Breast epithelium (tissue), 4 donors: ENCODE results near the gene COLQ. TPM values are rescaled to one million over a fixed set of nuclear protein-coding genes. Genes with fewer than 3 reads are reported as not detected.

ENCODE experiments used
- DNase-seq, 2 donors: peaks; one replicate each; pipeline ENCODE4 v3.0.0-alpha.2; 2019; ENCODE audit warnings: low spot score in 2 of 2
- H3K27ac ChIP-seq, 2 donors: fragments of 200-600 bp; sonication (generic) in 1 of 2; one replicate each; pipeline ENCODE4 v1.5.1; 2016 to 2019; ENCODE audit warnings: mild to moderate bottlenecking in 1 of 2
- H3K27me3 ChIP-seq, 2 donors: fragments of 200-600 bp; sonication (generic) in 1 of 2; one replicate each; pipeline versions ENCODE4 v1.5.1 to v1.6.0; 2017 to 2019; ENCODE audit warnings: control low read depth in 1 of 2, mild to moderate bottlenecking in 1 of 2
- H3K36me3 ChIP-seq: fragments of 200-600 bp; one replicate; pipeline ENCODE4 v1.5.1; 2019
- H3K4me1 ChIP-seq, 2 donors: fragments of 200-600 bp; sonication (generic); one replicate each; pipeline ENCODE4 v1.5.1; 2016 to 2019; ENCODE audit warnings: control low read depth in 1 of 2
- H3K4me3 ChIP-seq, 3 donors: fragments of 200-600 bp; sonication (generic); 1 replicate in 2 of 3; 2 replicates in 1 of 3; pipeline ENCODE4 v1.5.1; 2016 to 2019; ENCODE audit warnings: mild to moderate bottlenecking in 3 of 3, moderate library complexity in 2 of 3
- H3K9me3 ChIP-seq, 2 donors: fragments of 200-600 bp; sonication (generic) in 1 of 2; one replicate each; pipeline ENCODE4 v1.5.1; 2016 to 2019; ENCODE audit warnings: control low read depth in 1 of 2
- CTCF ChIP-seq, 3 donors: fragments of 450-650 bp; IDR thresholded peaks; one replicate each; pipeline ENCODE4 v1.5.1; 2016 to 2017; ENCODE audit warnings: antibody characterized with exemption in 3 of 3, mild to moderate bottlenecking in 3 of 3, moderate library complexity in 3 of 3
- POLR2A ChIP-seq: fragments of 450-650 bp; IDR thresholded peaks from one replicate; pipeline ENCODE4 v1.6.1; 2016; ENCODE audit warnings: antibody characterized with exemption, mild to moderate bottlenecking, moderate library complexity
- POLR2AphosphoS5 ChIP-seq, 3 donors: sonication (generic); formaldehyde crosslinking; IDR thresholded peaks; one replicate each; pipeline ENCODE4 v1.6.1; 2017; ENCODE audit warnings: antibody characterized with exemption in 3 of 3
- intact Hi-C: fragments of 100-400 bp; cut with DNase I; formaldehyde crosslinking; loops from one replicate; pipeline ENCODE4 v1.15.1; 2023; ENCODE audit warnings: low total_unique reads
- total RNA-seq, 3 donors: library from RNA; depleted of rRNA; stranded (reverse); fragments of >200 nt; gene quantifications; one replicate each; pipeline ENCODE4 v1.1.0, GENCODE V29; 2016

The COLQ gene
- total RNA-seq, 3 donors from 2014 or later: 1.8 to 3.3 (median 1.9) TPM

GRCh38 chr3:15520185-15520584 is 1.3 kb downstream of the COLQ start:
- no peak for DNase-seq
- TF ChIP-seq POLR2A (no peak), CTCF (IDR thresholded peaks at IDR 0.05) (no peak), POLR2AphosphoS5 (IDR thresholded peaks at IDR 0.05) (no peak)
- H3K27ac ChIP-seq: no peak overlapping the region
- no peaks in the 10 kb centered on the region for H3K36me3 ChIP-seq
- no peaks in the 10 kb centered on the region for H3K9me3 ChIP-seq
- no peak overlapping the region for H3K4me3 ChIP-seq
- no peaks in the 10 kb centered on the region for H3K4me1 ChIP-seq
- intact Hi-C loops: no loop called here
- no peaks in the 10 kb centered on the region for H3K27me3 ChIP-seq

GRCh38 chr3:15519096-15519495 is 2.4 kb downstream of the COLQ start:
- Histone ChIP-seq H3K4me1 (no peaks in the 10 kb centered on the region), H3K27me3 (no peaks in the 10 kb centered on the region), H3K4me3 (no peak overlapping the region), H3K27ac (no peak overlapping the region), H3K9me3 (no peaks in the 10 kb centered on the region), H3K36me3 (no peaks in the 10 kb centered on the region)
- TF ChIP-seq POLR2A: no peak
- TF ChIP-seq CTCF (IDR thresholded peaks at IDR 0.05): no peak
- TF ChIP-seq POLR2AphosphoS5 (IDR thresholded peaks at IDR 0.05): no peak
- intact Hi-C loops: no loop called here
- no peak for DNase-seq

GRCh38 chr3:15514663-15515340 is 6.7 kb downstream of the COLQ start:
- Histone ChIP-seq H3K4me3 (no peak overlapping the region), H3K9me3 (no peaks in the 10 kb centered on the region), H3K27ac (no peak overlapping the region), H3K27me3 (no peaks in the 10 kb centered on the region), H3K4me1 (no peaks in the 10 kb centered on the region), H3K36me3 (no peaks in the 10 kb centered on the region)
- DNase-seq: no peak
- intact Hi-C loops: no loop called here
- no peak for TF ChIP-seq CTCF (IDR thresholded peaks at IDR 0.05)
- TF ChIP-seq POLR2AphosphoS5 (IDR thresholded peaks at IDR 0.05): no peak
- TF ChIP-seq POLR2A: no peak

GRCh38 chr3:15513810-15514662 is 7.5 kb downstream of the COLQ start:
- H3K9me3 ChIP-seq: no peaks in the 10 kb centered on the region
- no peak for TF ChIP-seq POLR2A
- TF ChIP-seq CTCF (IDR thresholded peaks at IDR 0.05): no peak
- no peak for TF ChIP-seq POLR2AphosphoS5 (IDR thresholded peaks at IDR 0.05)
- no peak overlapping the region for H3K27ac ChIP-seq
- no peak overlapping the region for H3K4me3 ChIP-seq
- no peaks in the 10 kb centered on the region for H3K36me3 ChIP-seq
- H3K27me3 ChIP-seq: no peaks in the 10 kb centered on the region
- DNase-seq: no peak
- no peaks in the 10 kb centered on the region for H3K4me1 ChIP-seq
- intact Hi-C loops: no loop called here

- Histone ChIP-seq H3K27me3 (no peaks in the 10 kb centered on the region), H3K4me3 (no peak overlapping the region), H3K36me3 (no peaks in the 10 kb centered on the region), H3K9me3 (no peaks in the 10 kb centered on the region), H3K4me1 (no peaks in the 10 kb centered on the region), H3K27ac (no peak overlapping the region)
- DNase-seq: no peak
- TF ChIP-seq POLR2A: no peak
- no peak for TF ChIP-seq POLR2AphosphoS5 (IDR thresholded peaks at IDR 0.05)
- TF ChIP-seq CTCF (IDR thresholded peaks at IDR 0.05): no peak
- intact Hi-C loops: no loop called here
Measured at GRCh38 chr3:15513116-15513515, 8.4 kb downstream of the COLQ start.
